ENCODE results near the gene SLC8A3.

SLC8A3 gene

GRCh38 chr14:70061108-70061507 lies 127.6 kb downstream of the SLC8A3 start:
- no peaks in the 10 kb centered on the region for H3K79me1 ChIP-seq (ENCODE audit: low read length)
- H3K79me2 ChIP-seq (ENCODE audit: control insufficient read depth, insufficient read depth, low read length, poor library complexity), result no peaks in the 10 kb centered on the region
- no peak overlapping the region for H3K23ac ChIP-seq (ENCODE audit: low read length)
- H3K14ac ChIP-seq (ENCODE audit: low read length), result no peak overlapping the region
- H4K12ac ChIP-seq (ENCODE audit: low read depth, low read length), result no peak overlapping the region
- no peak overlapping the region for H3K4ac ChIP-seq (ENCODE audit: low read depth, low read length)
- H3K4me3 ChIP-seq (ENCODE audit: low read depth, low read length), result no peak overlapping the region
- H4K91ac ChIP-seq (ENCODE audit: low read depth, low read length), result no peak overlapping the region
- no peaks in the 10 kb centered on the region for H3K9me3 ChIP-seq (ENCODE audit: insufficient read depth, low read depth, low read length)
- no CpG with 5 or more reads among the region's 2 CpGs for WGBS (ENCODE audit: extremely low coverage, insufficient coverage, insufficient read length)
- H3K4me2 ChIP-seq (ENCODE audit: low read length), result no peak overlapping the region
- no peak overlapping the region for H3K27ac ChIP-seq (ENCODE audit: low read depth, low read length)
- no peak overlapping the region for H3K18ac ChIP-seq (ENCODE audit: low read length)
- H2BK120ac ChIP-seq (ENCODE audit: insufficient read depth, low read length, poor library complexity), result no peak overlapping the region
- no peak overlapping the region for H2BK12ac ChIP-seq (ENCODE audit: low read length)
- H3K9ac ChIP-seq (ENCODE audit: low read length), result no peak overlapping the region
- H4K8ac ChIP-seq (ENCODE audit: low read depth, low read length), result no peak overlapping the region
- peak in 1 of 2 donors; percentile 20 for DNase-seq
- H3K4me1 ChIP-seq (ENCODE audit: control insufficient read depth in 1 of 2, insufficient read depth in 2 of 2, low read length in 2 of 2), result peaks cover 0 to 2% of the 10 kb centered on the region in 2 experiments
- H2AFZ ChIP-seq (ENCODE audit: insufficient read depth, low read length, poor library complexity), result no peak overlapping the region
- no peak overlapping the region for H2AK5ac ChIP-seq (ENCODE audit: low read length)
- no peaks in the 10 kb centered on the region for H3K27me3 ChIP-seq (ENCODE audit: insufficient read depth, low read length)
- no peaks in the 10 kb centered on the region for H3K36me3 ChIP-seq (ENCODE audit: control insufficient read depth in 1 of 2, insufficient read depth in 2 of 2, low read length in 2 of 2)
- no peak overlapping the region for H2BK5ac ChIP-seq (ENCODE audit: low read depth, low read length, poor library complexity)

DNA sequence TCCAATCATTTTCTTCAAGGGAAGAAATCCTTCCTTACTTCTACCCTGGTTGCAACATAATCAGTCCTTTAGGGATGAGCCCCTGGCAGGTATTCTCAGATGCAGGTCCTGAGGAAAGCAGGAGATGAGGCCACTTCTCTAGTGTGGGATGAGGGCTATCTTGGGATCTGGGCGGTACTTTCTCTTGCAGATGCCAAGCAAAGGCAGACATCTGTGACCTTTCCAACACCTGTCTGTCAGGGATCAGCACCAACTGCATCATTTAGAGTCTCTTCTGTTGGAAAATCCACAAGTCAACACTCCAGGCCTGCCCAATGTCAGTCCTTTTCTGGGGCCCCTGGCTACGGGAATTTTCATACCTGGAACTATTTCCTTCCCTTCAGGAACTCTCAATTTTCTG lies 129.2 kb downstream of the SLC8A3 start:
- no peak for DNase-seq
- Histone ChIP-seq H3K18ac (ENCODE audit: low read length) (no peak overlapping the region), H3K4me2 (ENCODE audit: low read length) (no peak overlapping the region), H3K4me3 (ENCODE audit: low read depth, low read length) (no peak overlapping the region), H3K79me1 (ENCODE audit: low read length) (no peaks in the 10 kb centered on the region), H4K91ac (ENCODE audit: low read depth, low read length) (no peak overlapping the region), H3K36me3 (ENCODE audit: control insufficient read depth in 1 of 2, insufficient read depth in 2 of 2, low read length in 2 of 2) (no peaks in the 10 kb centered on the region), H2BK5ac (ENCODE audit: low read depth, low read length, poor library complexity) (no peak overlapping the region), H3K27me3 (ENCODE audit: insufficient read depth, low read length) (no peaks in the 10 kb centered on the region), H3K9me3 (ENCODE audit: insufficient read depth, low read depth, low read length) (no peaks in the 10 kb centered on the region), H4K12ac (ENCODE audit: low read depth, low read length) (no peak overlapping the region), H2BK12ac (ENCODE audit: low read length) (no peak overlapping the region), H3K4ac (ENCODE audit: low read depth, low read length) (no peak overlapping the region), H3K23ac (ENCODE audit: low read length) (no peak overlapping the region), H3K79me2 (ENCODE audit: control insufficient read depth, insufficient read depth, low read length, poor library complexity) (no peaks in the 10 kb centered on the region), H2BK120ac (ENCODE audit: insufficient read depth, low read length, poor library complexity) (no peak overlapping the region), H3K14ac (ENCODE audit: low read length) (no peak overlapping the region), H2AFZ (ENCODE audit: insufficient read depth, low read length, poor library complexity) (no peak overlapping the region), H3K27ac (ENCODE audit: low read depth, low read length) (no peak overlapping the region), H2AK5ac (ENCODE audit: low read length) (no peak overlapping the region), H3K4me1 (ENCODE audit: control insufficient read depth in 1 of 2, insufficient read depth in 2 of 2, low read length in 2 of 2) (peaks cover 0 to 2% of the 10 kb centered on the region in 2 experiments), H3K9ac (ENCODE audit: low read length) (no peak overlapping the region), H4K8ac (ENCODE audit: low read depth, low read length) (no peak overlapping the region)
- WGBS (ENCODE audit: extremely low coverage, insufficient coverage, insufficient read length), result no CpG with 5 or more reads among the region's 2 CpGs

GRCh38 chr14:70057519-70058136 lies 131.1 kb downstream of the SLC8A3 start:
- H4K8ac ChIP-seq (ENCODE audit: low read depth, low read length), result no peak overlapping the region
- DNase-seq, result no peak
- no CpG with 5 or more reads among the region's 5 CpGs for WGBS (ENCODE audit: extremely low coverage, insufficient coverage, insufficient read length)
- H3K9ac ChIP-seq (ENCODE audit: low read length), result no peak overlapping the region
- peaks cover 0 to 2% of the 10 kb centered on the region in 2 experiments for H3K4me1 ChIP-seq (ENCODE audit: control insufficient read depth in 1 of 2, insufficient read depth in 2 of 2, low read length in 2 of 2)
- H3K79me1 ChIP-seq (ENCODE audit: low read length), result no peaks in the 10 kb centered on the region
- no peak overlapping the region for H3K4ac ChIP-seq (ENCODE audit: low read depth, low read length)
- H3K4me3 ChIP-seq (ENCODE audit: low read depth, low read length), result no peak overlapping the region
- no peak overlapping the region for H3K14ac ChIP-seq (ENCODE audit: low read length)
- no peaks in the 10 kb centered on the region for H3K27me3 ChIP-seq (ENCODE audit: insufficient read depth, low read length)
- H3K18ac ChIP-seq (ENCODE audit: low read length), result no peak overlapping the region
- H2BK12ac ChIP-seq (ENCODE audit: low read length), result no peak overlapping the region
- H3K23ac ChIP-seq (ENCODE audit: low read length), result no peak overlapping the region
- H4K12ac ChIP-seq (ENCODE audit: low read depth, low read length), result no peak overlapping the region
- H2AFZ ChIP-seq (ENCODE audit: insufficient read depth, low read length, poor library complexity), result no peak overlapping the region
- no peaks in the 10 kb centered on the region for H3K79me2 ChIP-seq (ENCODE audit: control insufficient read depth, insufficient read depth, low read length, poor library complexity)
- H2AK5ac ChIP-seq (ENCODE audit: low read length), result no peak overlapping the region
- no peak overlapping the region for H2BK5ac ChIP-seq (ENCODE audit: low read depth, low read length, poor library complexity)
- no peak overlapping the region for H3K4me2 ChIP-seq (ENCODE audit: low read length)
- no peaks in the 10 kb centered on the region for H3K9me3 ChIP-seq (ENCODE audit: insufficient read depth, low read depth, low read length)
- no peak overlapping the region for H4K91ac ChIP-seq (ENCODE audit: low read depth, low read length)
- H2BK120ac ChIP-seq (ENCODE audit: insufficient read depth, low read length, poor library complexity), result no peak overlapping the region
- H3K27ac ChIP-seq (ENCODE audit: low read depth, low read length), result no peak overlapping the region
- H3K36me3 ChIP-seq (ENCODE audit: control insufficient read depth in 1 of 2, insufficient read depth in 2 of 2, low read length in 2 of 2), result no peaks in the 10 kb centered on the region

GRCh38 chr14:70052990-70053389 lies 135.8 kb downstream of the SLC8A3 start:
- Histone ChIP-seq H4K91ac (ENCODE audit: low read depth, low read length) (no peak overlapping the region), H3K4me3 (ENCODE audit: low read depth, low read length) (no peak overlapping the region), H3K4me2 (ENCODE audit: low read length) (no peak overlapping the region)

More at GRCh38 chr14:70052990-70053389, 135.8 kb downstream of the SLC8A3 start:
- Histone ChIP-seq H2BK12ac (ENCODE audit: low read length) (no peak overlapping the region), H3K9ac (ENCODE audit: low read length) (no peak overlapping the region), H2BK5ac (ENCODE audit: low read depth, low read length, poor library complexity) (no peak overlapping the region), H2BK120ac (ENCODE audit: insufficient read depth, low read length, poor library complexity) (no peak overlapping the region), H3K9me3 (ENCODE audit: insufficient read depth, low read depth, low read length) (peaks cover 1% of the 10 kb centered on the region), H3K4me1 (ENCODE audit: control insufficient read depth in 1 of 2, insufficient read depth in 2 of 2, low read length in 2 of 2) (no peaks in the 10 kb centered on the region), H3K23ac (ENCODE audit: low read length) (no peak overlapping the region), H3K79me2 (ENCODE audit: control insufficient read depth, insufficient read depth, low read length, poor library complexity) (no peaks in the 10 kb centered on the region), H3K27me3 (ENCODE audit: insufficient read depth, low read length) (no peaks in the 10 kb centered on the region), H4K8ac (ENCODE audit: low read depth, low read length) (no peak overlapping the region), H4K12ac (ENCODE audit: low read depth, low read length) (no peak overlapping the region), H3K79me1 (ENCODE audit: low read length) (no peaks in the 10 kb centered on the region), H2AK5ac (ENCODE audit: low read length) (no peak overlapping the region), H2AFZ (ENCODE audit: insufficient read depth, low read length, poor library complexity) (no peak overlapping the region), H3K27ac (ENCODE audit: low read depth, low read length) (no peak overlapping the region), H3K14ac (ENCODE audit: low read length) (no peak overlapping the region), H3K36me3 (ENCODE audit: control insufficient read depth in 1 of 2, insufficient read depth in 2 of 2, low read length in 2 of 2) (no peaks in the 10 kb centered on the region), H3K18ac (ENCODE audit: low read length) (no peak overlapping the region), H3K4ac (ENCODE audit: low read depth, low read length) (no peak overlapping the region)
- peak; percentile 11 to 65 for DNase-seq
- no CpG with 5 or more reads among the region's 3 CpGs for WGBS (ENCODE audit: extremely low coverage, insufficient coverage, insufficient read length)
